K562 (cell line): ENCODE results near the gene GFAP. TPM values are rescaled to one million over a fixed set of nuclear protein-coding genes. Genes with fewer than 3 reads are reported as not detected.
A peak's percentile ranks its signal among the peaks of the same experiment; 100 is the strongest.

ENCODE experiments used
- BRF1 ChIP-seq: IDR thresholded peaks from 3 replicates; pipeline ENCODE4 v1.6.1; 2011; ENCODE audit warnings: borderline replicate concordance, mild to moderate bottlenecking; ENCODE audit not compliant: insufficient read length; ENCODE audit errors: extremely low read depth
- CEBPG ChIP-seq, 3 experiments: fragments of 200-800 bp in 1 of 3; sonication (Bioruptor generic) in 1 of 3; sonication (generic) in 1 of 3; formaldehyde crosslinking in 1 of 3; IDR thresholded peaks in 2 of 3; conservative IDR thresholded peaks in 1 of 3; 2 replicates each; pipeline versions ENCODE4 v1.6.1 to v1.8.0; 2016 to 2022; ENCODE audit warnings: missing compliant biosample characterization in 2 of 3, missing genetic modification characterization in 2 of 3, mild to moderate bottlenecking in 1 of 3, missing genetic modification reagents in 1 of 3
- FOSL1 ChIP-seq: fragments of 200-800 bp; sonication (Bioruptor generic); conservative IDR thresholded peaks from 2 replicates; pipeline ENCODE4 v1.6.1; 2016; ENCODE audit warnings: missing genetic modification characterization, missing compliant biosample characterization
- KDM5B ChIP-seq: fragments of 200-600 bp; sonication (generic); IDR thresholded peaks from 2 replicates; pipeline ENCODE4 v1.6.1; 2012; ENCODE audit warnings: low read depth, mild to moderate bottlenecking, moderate library complexity, low read length, control low read depth, inconsistent platforms; ENCODE audit not compliant: insufficient replicate concordance
- MEF2D ChIP-seq: conservative IDR thresholded peaks from 2 replicates; pipeline ENCODE4 v1.6.1; 2016; ENCODE audit warnings: low read depth, missing genetic modification characterization, missing compliant biosample characterization
- PHF20 ChIP-seq: fragments of 450-650 bp; IDR thresholded peaks from 2 replicates; pipeline ENCODE4 v1.6.1; 2018; ENCODE audit not compliant: partially characterized antibody
- RHOXF2B ChIP-seq: fragments of 250-450 bp; sonication (Bioruptor Pico); conservative IDR thresholded peaks from 2 replicates; pipeline ENCODE4 v1.5.1; 2021
- SMAD3 ChIP-seq: fragments of 450-650 bp; formaldehyde crosslinking; conservative IDR thresholded peaks from 2 replicates; pipeline ENCODE4 v1.4.0; 2020; ENCODE audit warnings: mild to moderate bottlenecking
- SUPT5H ChIP-seq: fragments of 450-650 bp; IDR thresholded peaks from 2 replicates; pipeline ENCODE4 v1.6.1; 2016
- ZKSCAN1 ChIP-seq: fragments of 150-350 bp; IDR thresholded peaks from 2 replicates; pipeline ENCODE4 v1.6.1; 2016; ENCODE audit warnings: low read depth, low read length
- ZNF324 ChIP-seq: fragments of 250-450 bp; sonication (Bioruptor Pico); IDR thresholded peaks from 2 replicates; pipeline ENCODE4 v1.4.0; 2020; ENCODE audit warnings: mild to moderate bottlenecking
- ZNF764 ChIP-seq: fragments of 250-450 bp; sonication (Bioruptor Pico); IDR thresholded peaks from 2 replicates; pipeline ENCODE4 v1.4.0; 2020; ENCODE audit warnings: low read depth, mild to moderate bottlenecking, moderate library complexity
- polyA plus RNA-seq, 8 experiments: library from polyadenylated mRNA; depleted of rRNA in 4 of 8; stranded (reverse) in 5 of 8; unstranded in 3 of 8; fragments of >200 nt; fragmentation: Nextera tagmentation in 2 of 8; fragmentation: Illumina TruSeq in 1 of 8; extraction: Ambion mirVana in 2 of 8; extraction: Trizol in 1 of 8; gene quantifications; 2 replicates each; pipeline versions ENCODE4 v1.2.1 to v1.2.3, GENCODE V29; 2011 to 2014; ENCODE audit warnings: inconsistent platforms in 1 of 8, missing spikeins in 1 of 8
- total RNA-seq, 7 experiments: library from RNA; depleted of rRNA in 6 of 7; stranded (reverse); fragments of >200 nt in 6 of 7; fragmentation: Illumina TruSeq in 2 of 7; extraction: Trizol in 2 of 7; gene quantifications; 2 replicates each; pipeline versions ENCODE4 v1.2.1 to v1.2.3, GENCODE V29; 2011 to 2021; ENCODE audit warnings: low replicate concordance in 1 of 7
- TF ChIP-seq, protein P1 (sequence below), 3 experiments: fragments of 200-800 bp in 1 of 3; fragments of 250-450 bp in 1 of 3; fragments of 450-650 bp in 1 of 3; sonication (Bioruptor Pico) in 1 of 3; sonication (Bioruptor generic) in 1 of 3; formaldehyde crosslinking in 1 of 3; IDR thresholded peaks; 2 replicates each; pipeline versions ENCODE4 v1.6.1 to v1.8.0; 2016 to 2022; ENCODE audit warnings: mild to moderate bottlenecking in 2 of 3, missing genetic modification characterization in 2 of 3, missing compliant biosample characterization in 1 of 3, moderate library complexity in 1 of 3
- TF ChIP-seq, protein P2 (sequence below): fragments of 250-450 bp; sonication (Bioruptor Pico); IDR thresholded peaks from 2 replicates; pipeline ENCODE4 v1.5.0; 2021; ENCODE audit warnings: mild to moderate bottlenecking, moderate library complexity
- TF ChIP-seq, protein P3 (sequence below): fragments of 450-650 bp; formaldehyde crosslinking; IDR thresholded peaks from 2 replicates; pipeline ENCODE4 v1.4.0; 2020; ENCODE audit warnings: mild to moderate bottlenecking, moderate library complexity
- TF ChIP-seq, protein P4 (sequence below): fragments of 250-450 bp; sonication (Bioruptor Pico); IDR thresholded peaks from 2 replicates; pipeline ENCODE4 v1.4.0; 2020

The GFAP gene
- total and polyA plus RNA-seq, 9 of the 15 experiments (the other 6 are each of a cell fraction or from before 2014, with no cell fraction given), result 0.07 to 1.4 (median 0.60) TPM; not detected in 1

DNA sequence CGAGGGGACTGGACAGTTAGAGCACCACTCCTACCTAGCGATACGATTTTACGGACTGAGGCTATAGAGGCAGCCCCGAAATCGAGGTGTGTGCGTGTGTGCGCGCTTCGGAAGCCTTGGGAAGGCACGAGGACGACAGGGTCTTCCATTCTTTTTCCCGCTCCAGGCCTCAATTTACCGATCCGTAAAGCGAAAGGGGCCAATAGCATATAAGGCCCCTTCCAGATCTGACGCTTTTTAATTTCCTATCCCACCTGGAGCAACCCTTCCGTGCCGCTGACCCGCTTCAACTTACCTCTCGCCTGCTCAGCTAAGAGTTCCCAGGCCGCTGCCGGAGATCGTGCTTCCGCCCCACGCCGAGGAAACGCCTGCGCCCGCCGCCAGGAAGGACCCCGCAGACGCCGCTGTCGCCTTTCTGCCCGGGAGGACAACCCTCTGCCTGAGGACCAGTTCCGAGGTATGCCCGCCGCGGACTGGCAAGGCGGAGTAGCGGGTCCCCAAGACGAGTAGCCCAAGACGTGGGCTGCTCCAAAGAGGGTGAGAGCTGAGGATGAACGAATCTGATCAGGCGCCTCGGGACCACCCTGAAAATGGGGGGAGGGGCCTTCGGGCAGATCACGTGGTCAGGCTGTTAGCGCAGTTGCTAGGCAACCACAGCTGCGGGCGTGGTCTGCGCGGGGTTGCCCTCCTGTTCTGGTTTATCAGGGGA is 16.1 kb downstream of the GFAP start, which contains the start of gene EFTUD2 (continued):
- TF ChIP-seq CEBPG (CRISPR knock-in tag; IDR thresholded peaks at IDR 0.05) (no peak), CEBPG (tag; conservative IDR thresholded peaks at IDR 0.05 in 1 of 2, IDR thresholded peaks at IDR 0.05 in 1 of 2) (no peak), ZKSCAN1 (0 out of 2 replicates have a peak, but pooled peaks have one; percentile 8), ZNF764 (CRISPR knock-in tag) (peak; percentile 34; the same call in 1 of the 2 replicates), SUPT5H (peak; percentile 91), MEF2D (no peak), BRF1 (no peak), SMAD3 (CRISPR knock-in tag) (no peak), PHF20 (peak; percentile 98), FOSL1 (tag) (peak; percentile 54), KDM5B (peak; percentile 47), ZNF324 (CRISPR knock-in tag) (no peak), RHOXF2B (no peak)
- TF ChIP-seq, protein P1, sequence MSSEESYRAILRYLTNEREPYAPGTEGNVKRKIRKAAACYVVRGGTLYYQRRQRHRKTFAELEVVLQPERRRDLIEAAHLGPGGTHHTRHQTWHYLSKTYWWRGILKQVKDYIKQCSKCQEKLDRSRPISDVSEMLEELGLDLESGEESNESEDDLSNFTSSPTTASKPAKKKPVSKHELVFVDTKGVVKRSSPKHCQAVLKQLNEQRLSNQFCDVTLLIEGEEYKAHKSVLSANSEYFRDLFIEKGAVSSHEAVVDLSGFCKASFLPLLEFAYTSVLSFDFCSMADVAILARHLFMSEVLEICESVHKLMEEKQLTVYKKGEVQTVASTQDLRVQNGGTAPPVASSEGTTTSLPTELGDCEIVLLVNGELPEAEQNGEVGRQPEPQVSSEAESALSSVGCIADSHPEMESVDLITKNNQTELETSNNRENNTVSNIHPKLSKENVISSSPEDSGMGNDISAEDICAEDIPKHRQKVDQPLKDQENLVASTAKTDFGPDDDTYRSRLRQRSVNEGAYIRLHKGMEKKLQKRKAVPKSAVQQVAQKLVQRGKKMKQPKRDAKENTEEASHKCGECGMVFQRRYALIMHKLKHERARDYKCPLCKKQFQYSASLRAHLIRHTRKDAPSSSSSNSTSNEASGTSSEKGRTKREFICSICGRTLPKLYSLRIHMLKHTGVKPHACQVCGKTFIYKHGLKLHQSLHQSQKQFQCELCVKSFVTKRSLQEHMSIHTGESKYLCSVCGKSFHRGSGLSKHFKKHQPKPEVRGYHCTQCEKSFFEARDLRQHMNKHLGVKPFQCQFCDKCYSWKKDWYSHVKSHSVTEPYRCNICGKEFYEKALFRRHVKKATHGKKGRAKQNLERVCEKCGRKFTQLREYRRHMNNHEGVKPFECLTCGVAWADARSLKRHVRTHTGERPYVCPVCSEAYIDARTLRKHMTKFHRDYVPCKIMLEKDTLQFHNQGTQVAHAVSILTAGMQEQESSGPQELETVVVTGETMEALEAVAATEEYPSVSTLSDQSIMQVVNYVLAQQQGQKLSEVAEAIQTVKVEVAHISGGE (CRISPR knock-in tag; IDR thresholded peaks at IDR 0.05), result peak in 2 of 3 experiments; percentile 85 to 97; a peak in 4 of 6 replicates
- TF ChIP-seq, protein P2, sequence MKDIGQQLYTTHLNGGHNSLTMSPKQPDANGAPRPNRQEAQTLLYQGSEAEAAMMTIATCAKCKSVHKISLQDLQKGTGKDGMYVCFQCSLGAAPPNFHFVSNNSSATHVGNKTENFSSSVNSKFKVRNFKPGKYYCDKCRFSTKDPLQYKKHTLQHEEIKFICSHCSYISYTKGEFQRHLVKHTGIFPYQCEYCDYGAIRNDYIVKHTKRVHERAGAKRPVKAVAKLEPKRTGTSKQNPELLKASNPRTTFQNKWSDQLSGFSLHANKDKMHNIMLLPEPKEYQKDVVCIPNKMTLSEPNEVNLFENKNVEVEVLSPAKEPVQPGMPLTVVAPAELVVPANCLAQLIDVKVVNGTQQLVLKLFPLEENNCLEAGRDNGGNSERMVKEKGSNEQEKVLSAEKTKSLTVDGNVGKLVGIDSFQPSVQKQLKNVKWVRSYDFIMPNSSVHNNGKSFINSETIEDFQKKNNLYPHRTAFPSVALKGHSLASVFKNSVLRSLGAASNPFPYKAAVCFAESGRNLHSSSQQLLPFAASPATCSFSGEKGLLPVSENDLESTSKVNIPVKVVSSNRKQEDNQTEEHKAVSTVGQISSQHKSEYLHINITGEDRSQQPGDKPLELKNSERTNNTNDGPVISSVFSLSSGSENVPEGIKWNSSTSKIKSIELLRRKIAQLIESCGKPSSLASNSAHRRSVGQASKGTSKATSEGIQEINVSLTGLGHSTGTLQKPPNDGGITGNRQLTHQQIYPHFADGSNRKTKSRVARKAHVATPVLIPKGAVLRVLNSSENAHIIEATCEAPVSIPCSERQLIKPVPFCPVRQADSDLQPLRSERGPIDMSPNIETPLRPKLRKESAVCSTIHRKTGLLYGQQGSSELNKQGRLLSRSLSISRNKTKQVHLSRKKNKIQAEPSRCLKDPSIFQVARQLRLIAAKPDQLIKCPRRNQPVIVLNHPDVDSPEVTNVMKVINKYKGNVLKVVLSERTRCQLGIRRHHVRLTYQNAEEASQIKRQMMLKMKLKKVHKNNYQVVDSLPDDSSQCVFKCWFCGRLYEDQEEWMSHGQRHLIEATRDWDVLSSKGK (CRISPR knock-in tag), result no peak
- TF ChIP-seq, protein P3, sequence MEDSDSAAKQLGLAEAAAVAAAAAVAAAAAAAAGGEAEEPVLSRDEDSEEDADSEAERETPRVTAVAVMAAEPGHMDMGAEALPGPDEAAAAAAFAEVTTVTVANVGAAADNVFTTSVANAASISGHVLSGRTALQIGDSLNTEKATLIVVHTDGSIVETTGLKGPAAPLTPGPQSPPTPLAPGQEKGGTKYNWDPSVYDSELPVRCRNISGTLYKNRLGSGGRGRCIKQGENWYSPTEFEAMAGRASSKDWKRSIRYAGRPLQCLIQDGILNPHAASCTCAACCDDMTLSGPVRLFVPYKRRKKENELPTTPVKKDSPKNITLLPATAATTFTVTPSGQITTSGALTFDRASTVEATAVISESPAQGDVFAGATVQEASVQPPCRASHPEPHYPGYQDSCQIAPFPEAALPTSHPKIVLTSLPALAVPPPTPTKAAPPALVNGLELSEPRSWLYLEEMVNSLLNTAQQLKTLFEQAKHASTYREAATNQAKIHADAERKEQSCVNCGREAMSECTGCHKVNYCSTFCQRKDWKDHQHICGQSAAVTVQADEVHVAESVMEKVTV, result no peak
- TF ChIP-seq, protein P4, sequence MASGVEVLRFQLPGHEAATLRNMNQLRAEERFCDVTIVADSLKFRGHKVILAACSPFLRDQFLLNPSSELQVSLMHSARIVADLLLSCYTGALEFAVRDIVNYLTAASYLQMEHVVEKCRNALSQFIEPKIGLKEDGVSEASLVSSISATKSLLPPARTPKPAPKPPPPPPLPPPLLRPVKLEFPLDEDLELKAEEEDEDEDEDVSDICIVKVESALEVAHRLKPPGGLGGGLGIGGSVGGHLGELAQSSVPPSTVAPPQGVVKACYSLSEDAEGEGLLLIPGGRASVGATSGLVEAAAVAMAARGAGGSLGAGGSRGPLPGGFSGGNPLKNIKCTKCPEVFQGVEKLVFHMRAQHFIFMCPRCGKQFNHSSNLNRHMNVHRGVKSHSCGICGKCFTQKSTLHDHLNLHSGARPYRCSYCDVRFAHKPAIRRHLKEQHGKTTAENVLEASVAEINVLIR (CRISPR knock-in tag), result peak; percentile 95
